Adrenal gland (tissue), 5 donors: Measurements from ENCODE around the gene PPIA.

Experiments used
- CTCF ChIP-seq, 6 experiments: fragments of 450-650 bp in 4 of 6; fragments of 200-600 bp in 2 of 6; sonication (generic) in 1 of 6; IDR thresholded peaks; 1 replicate in 5 of 6; 2 replicates in 1 of 6; pipeline versions ENCODE4 v1.5.1 to v1.8.0; 2016 to 2021; ENCODE audit warnings: antibody characterized with exemption in 6 of 6, mild to moderate bottlenecking in 2 of 6, moderate library complexity in 1 of 6
- POLR2A ChIP-seq, 2 donors: fragments of 450-650 bp; IDR thresholded peaks; one replicate each; pipeline ENCODE4 v1.6.1; 2017; ENCODE audit warnings: antibody characterized with exemption in 2 of 2, mild to moderate bottlenecking in 2 of 2, moderate library complexity in 1 of 2
- donor health status: DM: no; HTN: no; CAD: no.

GRCh38 chr7:44824894-44825526, 28.5 kb downstream of the PPIA start:
- TF ChIP-seq POLR2A (IDR thresholded peaks at IDR 0.05) (no peak), CTCF (IDR thresholded peaks at IDR 0.05) (no peak)
